RWPE2 (cell line): ENCODE measurements around the gene WDCP.

Source experiments
- ATAC-seq: fragments of 200-7000 bp; cut with Tn5 transposase; 3 replicates; pipeline ENCODE4 v1.9.1; 2021; ENCODE audit warnings: low read depth
- DNase-seq: peaks from one replicate; pipeline ENCODE4 v3.0.0-alpha.2; 2020; ENCODE audit warnings: low spot score
- H3K27ac ChIP-seq: fragments of 450-650 bp; 2 replicates; pipeline ENCODE4 v1.5.1; 2017; ENCODE audit warnings: mild to moderate bottlenecking; ENCODE audit not compliant: poor library complexity, severe bottlenecking
- H3K27me3 ChIP-seq: fragments of 250-450 bp; sonication (Bioruptor Pico); 2 replicates; pipeline ENCODE4 v1.5.1; 2021; ENCODE audit warnings: mild to moderate bottlenecking, moderate library complexity; ENCODE audit not compliant: insufficient read depth, poor library complexity, severe bottlenecking
- H3K36me3 ChIP-seq: fragments of 250-450 bp; sonication (Bioruptor Pico); 2 replicates; pipeline ENCODE4 v1.5.1; 2020; ENCODE audit warnings: low read depth, mild to moderate bottlenecking, moderate library complexity
- H3K4me1 ChIP-seq: fragments of 250-450 bp; sonication (Bioruptor Pico); 2 replicates; pipeline ENCODE4 v1.5.1; 2021; ENCODE audit warnings: mild to moderate bottlenecking, moderate library complexity; ENCODE audit not compliant: insufficient read depth, poor library complexity, severe bottlenecking
- H3K4me3 ChIP-seq: fragments of 250-450 bp; sonication (Bioruptor Pico); 2 replicates; pipeline ENCODE4 v1.5.1; 2021; ENCODE audit warnings: mild to moderate bottlenecking, moderate library complexity; ENCODE audit not compliant: severe bottlenecking
- H3K9me3 ChIP-seq: fragments of 250-450 bp; sonication (Bioruptor Pico); 2 replicates; pipeline ENCODE4 v1.5.1; 2021; ENCODE audit warnings: mild to moderate bottlenecking, moderate library complexity; ENCODE audit not compliant: severe bottlenecking
- TF ChIP-seq, protein P1 (sequence below): fragments of 450-650 bp; IDR thresholded peaks from one replicate; pipeline ENCODE4 v1.5.1; 2017; ENCODE audit warnings: mild to moderate bottlenecking, moderate library complexity; ENCODE audit not compliant: poor library complexity, severe bottlenecking

The WDCP gene

DNA sequence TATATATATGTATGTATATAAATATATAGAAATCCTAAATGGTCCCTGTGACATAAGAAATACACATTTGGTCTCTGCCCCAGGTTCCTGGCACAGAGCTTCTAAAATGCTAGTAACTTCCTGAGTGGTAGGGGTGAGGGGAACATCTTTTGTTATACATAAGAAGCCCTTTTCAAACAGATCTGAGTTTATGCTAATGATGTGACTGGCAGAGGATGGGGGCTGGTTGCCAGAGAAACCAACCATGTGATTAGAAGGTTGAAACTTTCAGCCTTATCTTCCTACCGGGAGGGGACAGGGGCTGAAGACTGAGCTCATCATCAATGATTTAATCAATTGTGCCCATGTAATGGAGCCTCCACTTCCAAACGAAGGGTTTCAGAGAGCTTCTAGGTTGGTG lies 21.0 kb downstream of the WDCP start:
- Histone ChIP-seq H3K27me3 (no peaks in the 10 kb centered on the region), H3K9me3 (no peaks in the 10 kb centered on the region), H3K4me1 (no peaks in the 10 kb centered on the region), H3K4me3 (no peak overlapping the region), H3K27ac (no peak overlapping the region), H3K36me3 (peaks cover 27% of the 10 kb centered on the region)
- DNase-seq: no peak
- no peak for ATAC-seq
- TF ChIP-seq, protein P1, sequence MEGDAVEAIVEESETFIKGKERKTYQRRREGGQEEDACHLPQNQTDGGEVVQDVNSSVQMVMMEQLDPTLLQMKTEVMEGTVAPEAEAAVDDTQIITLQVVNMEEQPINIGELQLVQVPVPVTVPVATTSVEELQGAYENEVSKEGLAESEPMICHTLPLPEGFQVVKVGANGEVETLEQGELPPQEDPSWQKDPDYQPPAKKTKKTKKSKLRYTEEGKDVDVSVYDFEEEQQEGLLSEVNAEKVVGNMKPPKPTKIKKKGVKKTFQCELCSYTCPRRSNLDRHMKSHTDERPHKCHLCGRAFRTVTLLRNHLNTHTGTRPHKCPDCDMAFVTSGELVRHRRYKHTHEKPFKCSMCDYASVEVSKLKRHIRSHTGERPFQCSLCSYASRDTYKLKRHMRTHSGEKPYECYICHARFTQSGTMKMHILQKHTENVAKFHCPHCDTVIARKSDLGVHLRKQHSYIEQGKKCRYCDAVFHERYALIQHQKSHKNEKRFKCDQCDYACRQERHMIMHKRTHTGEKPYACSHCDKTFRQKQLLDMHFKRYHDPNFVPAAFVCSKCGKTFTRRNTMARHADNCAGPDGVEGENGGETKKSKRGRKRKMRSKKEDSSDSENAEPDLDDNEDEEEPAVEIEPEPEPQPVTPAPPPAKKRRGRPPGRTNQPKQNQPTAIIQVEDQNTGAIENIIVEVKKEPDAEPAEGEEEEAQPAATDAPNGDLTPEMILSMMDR: no peak

DNA sequence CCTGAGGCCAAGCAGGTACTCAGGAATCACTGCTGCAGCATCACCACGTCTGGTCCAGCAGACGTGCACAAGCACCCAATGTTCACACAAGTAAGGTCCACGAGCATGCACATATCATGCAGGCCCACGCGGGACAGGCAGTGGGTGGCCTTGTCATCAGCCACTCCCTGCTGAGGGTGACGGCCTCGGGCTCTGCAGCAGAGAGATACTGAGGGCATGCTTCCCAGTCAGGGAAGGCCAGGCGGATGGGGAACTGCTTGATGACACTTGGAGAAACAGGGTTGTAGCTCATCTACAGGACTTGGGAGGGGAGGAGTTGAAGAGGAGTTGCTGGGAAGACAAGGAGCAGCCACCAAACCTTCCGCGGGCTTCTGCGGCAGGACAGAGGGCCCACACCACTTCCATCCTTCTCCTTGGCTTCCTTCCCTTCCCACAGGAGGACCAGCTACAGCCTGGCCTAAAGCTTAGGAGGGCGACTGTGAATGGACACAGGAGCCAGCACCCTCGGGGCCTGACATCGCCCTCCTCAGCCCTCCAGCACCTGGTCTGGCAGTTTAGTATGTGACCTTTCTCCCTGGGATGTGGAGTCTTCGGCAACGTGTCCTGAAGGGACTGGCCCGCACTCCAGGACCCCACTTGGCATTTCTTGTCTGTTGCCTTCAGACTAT lies 22.1 kb downstream of the WDCP start:
- TF ChIP-seq, protein P1: no peak
- ATAC-seq: no peak
- peaks cover 16% of the 10 kb centered on the region; the same call in 1 of the 2 replicates for H3K36me3 ChIP-seq

DNA sequence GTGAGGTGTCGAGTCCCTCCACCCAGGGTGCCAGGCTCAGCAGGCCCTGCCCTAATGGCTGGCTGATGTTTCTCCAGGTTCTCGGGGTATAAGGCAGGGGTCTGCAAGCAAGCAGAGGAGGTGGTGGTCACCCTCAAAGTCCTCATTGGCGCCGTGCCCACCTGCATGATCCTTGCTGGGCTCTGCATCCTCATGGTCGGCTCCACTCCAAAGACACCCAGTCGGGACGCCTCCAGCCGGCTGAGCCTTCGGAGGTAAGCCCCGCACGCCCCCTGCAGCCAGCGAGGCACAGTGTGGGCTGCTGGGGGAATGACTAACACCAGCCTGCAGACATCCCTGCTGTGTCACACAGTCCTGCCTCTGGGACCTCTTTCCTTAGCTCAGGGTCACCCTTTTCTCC lies 23.2 kb downstream of the WDCP start:
- H3K36me3 ChIP-seq: peaks cover 5% of the 10 kb centered on the region; the same call in 1 of the 2 replicates
- DNase-seq: no peak
- TF ChIP-seq, protein P1: no peak
- H3K9me3 ChIP-seq: no peaks in the 10 kb centered on the region
- no peak overlapping the region for H3K27ac ChIP-seq
- H3K4me1 ChIP-seq: no peaks in the 10 kb centered on the region
- ATAC-seq: no peak
- no peaks in the 10 kb centered on the region for H3K27me3 ChIP-seq
- no peak overlapping the region for H3K4me3 ChIP-seq

More for the DNA sequence above, 22.1 kb downstream of the WDCP start:
- Histone ChIP-seq H3K4me3 (no peak overlapping the region), H3K27me3 (no peaks in the 10 kb centered on the region), H3K9me3 (no peaks in the 10 kb centered on the region), H3K4me1 (no peaks in the 10 kb centered on the region), H3K27ac (no peak overlapping the region)
- DNase-seq: no peak

DNA sequence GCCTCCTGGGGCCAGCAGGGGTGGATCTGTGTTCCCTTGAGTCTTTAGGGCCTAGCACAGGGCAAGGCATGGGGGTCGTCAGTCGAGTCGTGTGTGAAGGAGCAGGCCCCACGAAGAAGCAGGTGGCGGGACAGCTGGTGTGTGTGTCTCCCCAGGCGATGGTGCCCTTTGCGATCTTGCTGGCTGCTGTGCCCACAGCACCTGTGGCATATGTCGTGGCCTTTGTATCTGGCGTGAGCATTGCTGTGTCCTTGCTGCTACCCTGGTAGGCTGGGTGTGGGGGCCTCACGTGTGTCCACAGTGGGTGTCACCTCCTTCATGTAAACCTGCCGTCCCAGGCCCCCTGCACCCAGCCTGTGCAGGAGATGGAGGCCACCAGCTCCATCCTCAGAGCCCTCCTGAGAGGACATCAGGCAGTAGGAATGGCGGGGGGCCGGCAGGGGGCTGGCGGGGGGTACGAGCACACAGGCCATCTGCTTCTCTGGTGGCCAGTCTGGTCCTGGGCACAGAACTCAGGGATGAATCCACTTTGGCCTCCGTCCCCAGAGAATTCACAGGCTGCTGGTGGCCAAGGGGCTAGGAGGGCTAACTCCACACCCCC lies 24.1 kb downstream of the WDCP start:
- H3K36me3 ChIP-seq: no peaks in the 10 kb centered on the region; the same call in 1 of the 2 replicates
- H3K27ac ChIP-seq: no peak overlapping the region
- DNase-seq (no peak), ATAC-seq (no peak)
- H3K4me1 ChIP-seq: no peaks in the 10 kb centered on the region
- H3K27me3 ChIP-seq: no peaks in the 10 kb centered on the region
- no peak overlapping the region for H3K4me3 ChIP-seq
- H3K9me3 ChIP-seq: no peaks in the 10 kb centered on the region
- TF ChIP-seq, protein P1: no peak

DNA sequence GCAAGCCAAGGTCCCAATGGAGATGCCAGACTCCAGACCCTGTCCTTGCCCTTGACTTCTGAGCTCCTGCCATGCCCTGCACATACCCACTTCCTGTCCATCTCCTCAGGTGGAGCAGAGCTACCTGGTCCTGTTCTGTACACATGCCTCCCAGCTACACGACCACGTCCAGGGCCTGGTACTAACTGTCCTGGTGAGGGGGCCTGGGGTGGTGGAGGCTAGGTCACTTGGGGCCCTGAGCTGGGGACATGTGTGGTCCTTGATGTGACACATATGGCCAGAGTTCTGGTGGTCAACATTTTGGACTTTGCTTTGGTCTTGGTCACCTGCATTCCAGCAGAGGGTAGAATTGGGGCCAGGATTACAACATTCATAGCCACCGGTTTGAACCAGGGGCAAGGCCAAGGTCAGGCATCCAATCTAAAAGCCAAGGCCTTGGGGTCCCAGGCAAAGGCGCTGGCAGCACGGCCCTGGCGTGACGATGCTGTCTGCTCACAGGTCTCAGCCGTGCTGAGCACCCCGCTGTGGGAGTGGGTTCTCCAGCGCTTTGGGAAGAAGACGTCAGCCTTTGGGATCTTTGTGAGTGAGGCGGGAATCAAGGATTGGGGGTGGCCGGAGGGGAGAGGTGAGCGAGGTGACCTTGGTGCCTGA lies 24.7 kb downstream of the WDCP start:
- TF ChIP-seq, protein P1: no peak
- Histone ChIP-seq H3K9me3 (no peaks in the 10 kb centered on the region), H3K4me1 (no peaks in the 10 kb centered on the region), H3K27me3 (no peaks in the 10 kb centered on the region), H3K27ac (no peak overlapping the region), H3K36me3 (no peaks in the 10 kb centered on the region; the same call in 1 of the 2 replicates), H3K4me3 (no peak overlapping the region)
- ATAC-seq: no peak
- no peak for DNase-seq
